Activated gamma-delta T cell treated with Interleukin-2 at 50 U/mL for 16 hours (primary cell): ENCODE results near the gene SPATA2.
"Not testable (repeated sequence)": the region's sequence is repeated elsewhere in the genome, so short reads cannot be mapped to it uniquely, and the experiment has no call there.

Experiments used
- DNase-seq: peaks from one replicate; pipeline ENCODE4 v3.0.0-alpha.2; 2020

SPATA2 gene, protein sequence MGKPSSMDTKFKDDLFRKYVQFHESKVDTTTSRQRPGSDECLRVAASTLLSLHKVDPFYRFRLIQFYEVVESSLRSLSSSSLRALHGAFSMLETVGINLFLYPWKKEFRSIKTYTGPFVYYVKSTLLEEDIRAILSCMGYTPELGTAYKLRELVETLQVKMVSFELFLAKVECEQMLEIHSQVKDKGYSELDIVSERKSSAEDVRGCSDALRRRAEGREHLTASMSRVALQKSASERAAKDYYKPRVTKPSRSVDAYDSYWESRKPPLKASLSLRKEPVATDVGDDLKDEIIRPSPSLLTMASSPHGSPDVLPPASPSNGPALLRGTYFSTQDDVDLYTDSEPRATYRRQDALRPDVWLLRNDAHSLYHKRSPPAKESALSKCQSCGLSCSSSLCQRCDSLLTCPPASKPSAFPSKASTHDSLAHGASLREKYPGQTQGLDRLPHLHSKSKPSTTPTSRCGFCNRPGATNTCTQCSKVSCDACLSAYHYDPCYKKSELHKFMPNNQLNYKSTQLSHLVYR

DNA sequence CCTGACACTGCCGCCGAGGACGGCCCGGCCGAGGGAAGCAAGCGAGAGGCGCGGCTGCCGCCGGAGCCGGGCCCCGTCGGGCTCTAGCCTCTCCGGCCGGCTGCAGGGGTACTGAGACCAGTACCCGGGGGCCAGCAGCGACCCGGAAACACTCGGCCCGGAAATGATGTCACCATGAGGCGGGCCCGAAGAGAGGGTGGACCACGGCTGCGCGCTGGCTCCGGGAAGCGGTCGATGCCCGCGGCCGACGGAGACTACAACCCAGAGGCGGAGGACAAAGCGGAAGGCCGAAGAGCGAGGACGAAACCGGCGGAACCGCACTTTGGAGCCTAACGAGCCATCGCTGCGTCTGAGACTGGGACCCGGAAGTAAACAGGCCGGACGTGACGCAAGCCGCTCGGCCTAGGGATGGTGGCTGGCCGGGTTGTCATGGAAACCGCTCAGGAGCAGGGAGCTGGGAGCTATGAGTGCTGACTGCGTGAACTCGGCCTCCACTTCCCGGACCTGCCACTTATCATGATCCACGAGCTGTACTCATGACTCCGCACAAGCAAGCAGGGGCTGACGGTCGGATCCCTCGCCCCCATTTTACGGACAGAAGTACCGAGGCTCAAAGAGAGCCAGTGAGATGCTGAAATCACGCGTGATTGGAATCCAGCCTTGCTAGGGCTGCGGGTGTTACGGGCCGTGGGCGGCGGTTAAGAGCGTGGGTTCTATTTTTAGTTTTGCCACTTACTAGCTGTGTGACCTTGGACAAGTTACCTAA is at the start of gene SPATA2:
Gene SPATA2 (minus strand): TSS at position 150 of the 766 bp plus-strand sequence. CDS start 7,039 bp downstream, outside the sequence.
- DNase-seq: peak; percentile 89

DNA sequence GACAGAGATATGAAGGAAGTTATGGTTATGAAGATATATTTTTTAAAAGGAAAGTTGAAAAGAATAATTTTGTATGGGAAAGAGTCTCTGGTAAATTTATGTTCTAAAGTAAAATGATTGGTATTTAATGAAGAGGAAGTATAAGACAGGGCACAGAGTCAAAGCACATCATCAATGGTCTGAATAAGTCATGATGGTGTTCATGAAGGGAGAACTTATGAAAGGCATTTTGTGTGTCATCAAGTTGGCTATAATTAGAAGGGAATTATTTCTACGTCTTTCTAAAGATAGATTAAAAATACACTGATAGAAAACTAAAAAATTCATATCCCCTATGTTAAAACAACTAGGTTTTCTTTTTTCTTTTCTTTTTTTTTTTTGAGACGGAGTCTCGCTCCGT is 46.1 kb upstream of the SPATA2 start:
- no peak for DNase-seq

DNA sequence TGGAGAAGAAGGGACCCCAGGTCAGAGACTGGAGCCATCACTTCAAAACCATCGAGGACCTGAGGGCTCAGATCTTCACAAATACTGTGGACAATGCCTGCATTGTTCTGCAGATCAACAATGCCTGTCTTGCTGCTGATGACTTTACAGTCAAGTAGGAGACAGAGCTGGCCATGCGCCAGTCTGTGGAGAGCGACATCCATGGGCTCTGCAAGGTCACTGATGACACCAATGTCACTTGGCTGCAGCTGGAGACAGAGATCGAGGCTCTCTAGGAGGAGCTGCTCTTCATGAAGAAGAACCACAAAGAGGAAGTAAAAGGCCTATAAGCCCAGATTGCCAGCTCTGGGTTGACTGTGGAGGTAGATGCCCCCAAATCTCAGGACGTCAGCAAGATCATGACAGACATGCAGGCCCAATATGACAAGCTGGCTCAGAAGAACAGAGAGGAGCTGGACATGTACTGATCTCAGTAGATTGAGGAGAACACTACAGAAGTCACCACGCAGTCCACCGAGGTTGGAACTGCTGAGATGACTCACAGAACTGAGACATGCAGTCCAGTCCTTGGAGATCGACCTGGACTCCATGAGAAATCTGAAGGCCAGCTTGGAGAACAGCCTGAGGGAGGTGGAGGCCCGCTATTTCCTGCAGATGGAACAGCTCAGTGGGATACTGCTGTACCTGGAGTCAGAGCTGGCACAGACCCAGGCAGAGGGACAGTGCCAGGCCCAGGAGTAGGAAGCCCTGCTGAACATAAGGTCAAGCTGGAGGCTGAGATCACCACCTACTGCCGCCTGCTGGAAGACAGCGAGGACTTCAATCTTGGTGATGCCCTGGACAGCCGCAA is 42.0 kb upstream of the SPATA2 start:
- DNase-seq: not testable (repeated sequence)

DNA sequence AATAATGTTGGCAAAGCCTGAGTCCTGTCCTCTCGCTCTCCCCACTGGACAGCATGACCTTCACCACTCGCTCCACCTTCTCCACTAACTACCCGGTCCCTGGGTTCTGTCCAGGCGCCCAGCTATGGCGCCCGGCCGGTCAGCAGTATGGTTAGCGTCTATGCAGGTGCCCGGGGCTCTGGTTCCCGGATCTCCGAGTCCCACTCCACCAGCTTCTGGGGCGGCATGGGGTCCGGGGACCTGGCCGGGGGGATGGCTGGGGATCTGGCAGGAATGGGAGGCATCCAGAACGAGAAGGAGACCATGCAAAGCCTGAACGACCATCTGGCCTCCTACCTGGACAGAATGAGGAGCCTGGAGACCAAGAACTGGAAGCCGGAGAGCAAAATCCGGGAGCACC is 41.4 kb upstream of the SPATA2 start:
- no peak for DNase-seq

DNA sequence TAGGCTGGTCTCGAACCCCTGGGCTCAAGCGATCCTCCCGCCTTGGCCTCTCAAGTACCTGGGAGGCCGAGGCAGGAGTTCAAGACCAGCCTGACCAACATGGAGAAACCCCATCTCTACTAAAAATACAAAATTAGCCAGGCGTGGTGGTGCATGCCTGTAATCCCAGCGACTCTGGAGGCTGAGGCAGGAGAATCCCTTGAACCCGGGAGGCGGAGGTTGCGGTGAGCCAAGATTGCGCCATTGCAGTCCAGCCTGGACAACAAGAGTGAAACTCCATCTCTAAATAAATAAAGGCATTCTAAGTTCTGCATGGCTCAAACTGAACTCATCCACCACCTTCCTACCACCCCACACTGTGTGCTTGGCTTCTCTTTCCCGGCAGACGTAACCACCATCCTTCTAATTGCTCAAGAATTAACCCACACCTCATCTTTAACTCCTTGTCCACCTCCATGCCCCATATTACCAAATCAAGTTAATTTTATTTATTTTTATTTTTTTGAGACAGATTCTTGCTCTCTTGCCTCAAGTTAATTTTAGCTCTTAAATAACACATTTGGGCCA is 40.6 kb upstream of the SPATA2 start:
- not testable (repeated sequence) for DNase-seq

DNA sequence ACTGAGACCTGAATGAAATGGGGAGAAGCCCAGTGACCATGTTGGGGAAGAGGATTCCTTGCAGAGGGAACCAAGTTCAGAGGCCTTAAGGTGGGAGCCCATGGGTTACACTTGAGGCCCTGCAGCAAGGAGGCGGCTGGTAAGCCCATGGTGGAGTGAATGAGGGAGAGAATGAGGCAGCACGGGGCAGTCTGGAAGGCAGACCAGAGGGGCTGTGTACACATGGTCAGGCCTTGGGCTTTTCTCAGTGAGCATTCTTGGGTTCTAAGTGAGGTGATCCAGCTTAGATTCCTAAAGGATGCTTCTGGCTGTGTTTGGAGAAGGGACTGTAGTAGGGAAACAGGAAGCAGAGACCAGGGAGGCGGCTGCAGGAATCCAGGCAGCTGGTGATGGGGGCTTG is 39.8 kb upstream of the SPATA2 start:
- no peak for DNase-seq

DNA sequence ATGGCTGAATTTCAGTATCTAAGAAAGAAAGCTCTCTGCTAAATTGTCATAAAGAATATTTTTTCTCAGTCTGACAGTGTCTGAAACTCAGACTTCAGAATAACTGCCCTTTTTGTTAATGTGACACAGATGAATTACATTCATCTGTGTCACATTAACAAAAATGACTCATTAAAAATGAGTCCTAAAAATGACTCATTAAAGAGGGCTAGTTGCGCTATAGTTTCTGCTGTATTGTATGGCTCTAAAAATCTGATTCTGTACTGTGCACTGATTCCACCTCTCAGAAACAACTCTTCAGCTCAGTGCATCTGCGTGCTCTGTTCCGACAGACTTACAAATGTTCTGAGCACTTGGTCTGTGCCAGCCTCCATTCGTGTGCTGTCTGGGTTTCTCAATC is 35.8 kb upstream of the SPATA2 start:
- DNase-seq: no peak

DNA sequence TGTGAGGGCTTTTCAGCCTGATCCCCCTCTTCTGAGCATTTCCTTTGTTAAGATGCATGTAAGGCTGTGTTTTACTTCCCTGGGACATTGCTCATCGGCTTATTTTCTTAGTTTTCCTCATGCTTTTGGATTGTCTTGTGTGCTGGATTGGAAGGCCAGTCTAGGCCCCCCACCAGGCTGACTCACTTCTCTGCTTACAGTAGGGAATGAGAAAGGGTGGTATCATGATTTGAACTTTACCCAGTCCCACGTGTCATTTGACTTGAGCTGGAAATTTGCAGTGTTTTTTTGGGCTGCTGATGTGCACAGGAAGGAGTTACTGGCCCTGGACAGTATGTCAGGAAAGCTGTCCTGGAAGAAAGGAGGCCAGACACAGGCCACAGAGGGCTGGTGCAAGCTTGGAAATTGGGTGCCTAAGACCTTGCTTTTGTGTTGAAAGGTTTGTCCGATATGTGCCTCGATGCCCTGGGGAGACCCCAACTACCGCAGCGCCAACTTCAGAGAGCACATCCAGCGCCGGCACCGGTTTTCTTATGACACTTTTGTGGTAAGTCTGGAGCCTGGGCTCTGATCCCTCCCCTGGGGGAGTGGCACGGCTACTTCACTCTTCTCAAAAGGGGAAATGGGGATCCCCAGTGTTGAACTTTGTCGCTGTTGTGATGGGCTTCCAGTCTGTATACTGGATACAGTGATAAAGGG is 33.6 kb upstream of the SPATA2 start:
- no peak for DNase-seq

DNA sequence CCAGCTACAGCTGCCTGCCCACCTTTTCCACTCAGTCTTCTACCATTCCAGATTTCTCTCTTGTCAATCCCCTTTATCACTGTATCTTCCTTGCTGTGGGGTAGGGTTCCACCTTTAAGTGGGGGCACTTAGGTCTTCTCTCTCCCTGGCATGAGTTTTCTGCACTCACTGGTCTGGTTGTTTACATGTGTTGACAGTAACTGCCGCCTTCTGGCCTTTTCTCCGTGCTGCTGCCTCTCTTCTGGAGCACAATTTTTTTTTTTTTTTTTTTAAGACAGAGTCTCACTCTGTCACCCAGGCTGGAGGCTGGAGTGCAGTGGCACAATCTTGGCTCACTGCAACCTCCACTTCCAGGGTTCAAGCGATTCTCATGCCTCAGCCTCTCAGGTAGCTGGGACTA is 32.8 kb upstream of the SPATA2 start:
- DNase-seq: no peak

DNA sequence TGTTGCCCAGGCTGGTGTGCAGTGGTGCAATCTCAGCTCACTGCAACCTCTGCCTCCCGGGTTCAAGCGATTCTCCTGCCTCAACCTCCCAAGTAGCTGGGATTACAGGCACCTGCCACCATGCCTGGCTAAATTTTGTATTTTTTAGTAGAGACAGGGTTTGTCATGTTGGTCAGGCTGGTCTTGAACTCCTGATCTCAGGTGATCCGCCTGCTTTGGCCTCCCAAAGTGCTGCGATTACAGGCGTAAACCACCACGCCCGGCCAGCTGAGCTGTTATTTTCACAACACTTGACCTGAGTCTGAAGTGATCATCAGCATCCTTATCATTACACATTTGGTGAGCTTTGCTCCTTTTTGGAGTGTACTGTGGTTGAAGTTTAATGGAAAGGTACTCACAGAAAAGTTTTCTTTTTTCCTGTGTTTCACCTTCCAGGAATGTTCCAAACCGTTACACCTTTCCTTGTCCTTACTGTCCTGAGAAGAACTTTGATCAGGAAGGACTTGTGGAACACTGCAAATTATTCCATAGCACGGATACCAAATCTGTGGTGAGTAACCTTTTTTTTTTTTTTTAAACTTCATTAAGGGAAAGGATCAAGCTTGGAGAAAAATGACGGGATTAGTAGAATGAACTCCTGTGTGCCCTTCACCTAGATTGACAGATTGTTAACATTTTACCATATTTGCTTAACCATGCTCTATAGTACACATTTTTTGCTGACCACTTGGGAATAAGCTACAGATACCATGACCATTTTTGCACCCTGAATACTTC is 30.6 kb upstream of the SPATA2 start:
- no peak for DNase-seq

DNA sequence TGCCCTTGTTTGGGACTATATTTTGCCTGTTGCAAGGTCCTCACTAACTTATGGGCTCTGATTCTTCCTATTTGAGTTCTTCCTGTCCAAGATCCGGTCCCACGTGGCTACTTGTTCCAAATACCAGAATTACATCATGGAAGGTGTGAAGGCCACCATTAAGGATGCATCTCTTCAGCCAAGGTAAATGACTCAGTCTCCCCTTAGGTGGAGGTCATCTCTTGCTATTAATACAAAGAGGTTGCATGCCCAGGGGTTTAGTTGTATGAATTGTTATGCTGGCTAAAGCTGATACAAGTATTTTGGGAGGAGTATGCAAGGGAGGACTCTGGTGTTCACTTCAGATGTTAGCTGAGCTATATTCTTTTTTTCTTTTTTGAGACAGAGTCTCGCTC is 30.0 kb upstream of the SPATA2 start:
- DNase-seq: no peak

DNA sequence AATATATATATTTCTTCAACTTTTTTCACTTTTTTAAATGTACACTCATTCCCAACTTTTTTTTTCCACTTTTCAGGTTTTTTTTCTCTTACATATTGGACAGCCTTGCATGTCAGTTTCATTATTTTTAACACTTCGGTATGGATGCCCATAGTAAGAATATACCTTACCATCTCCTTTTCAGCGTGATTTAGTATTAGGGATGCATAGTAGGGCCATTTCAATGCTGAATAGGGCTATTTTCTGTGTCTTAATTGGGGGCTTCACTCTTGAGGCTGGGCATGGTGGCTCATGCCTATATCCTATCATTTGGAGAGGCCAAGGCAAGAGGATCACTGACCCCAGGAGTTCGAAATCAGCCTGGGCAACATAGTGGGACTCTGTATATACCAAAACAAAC is 27.6 kb upstream of the SPATA2 start:
- DNase-seq: no peak

DNA sequence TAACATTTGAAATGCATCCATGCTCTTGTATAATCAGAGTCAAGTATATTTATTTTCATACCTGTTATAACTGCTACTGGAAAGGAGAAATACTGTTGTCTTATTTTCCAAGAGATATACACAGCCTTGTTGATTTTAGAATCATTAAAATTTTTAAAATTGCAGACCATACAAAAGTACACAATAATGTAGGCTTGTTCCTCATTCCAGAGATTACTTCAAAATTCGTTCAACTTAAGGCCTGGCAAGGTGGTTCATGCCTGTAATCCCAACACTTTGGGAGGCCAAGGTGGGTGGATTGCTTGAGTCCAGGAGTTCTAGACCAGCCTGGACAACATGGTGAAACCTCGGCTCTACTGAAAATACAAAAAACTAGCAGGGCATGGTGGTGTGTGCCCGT is 27.0 kb upstream of the SPATA2 start:
- DNase-seq: no peak

DNA sequence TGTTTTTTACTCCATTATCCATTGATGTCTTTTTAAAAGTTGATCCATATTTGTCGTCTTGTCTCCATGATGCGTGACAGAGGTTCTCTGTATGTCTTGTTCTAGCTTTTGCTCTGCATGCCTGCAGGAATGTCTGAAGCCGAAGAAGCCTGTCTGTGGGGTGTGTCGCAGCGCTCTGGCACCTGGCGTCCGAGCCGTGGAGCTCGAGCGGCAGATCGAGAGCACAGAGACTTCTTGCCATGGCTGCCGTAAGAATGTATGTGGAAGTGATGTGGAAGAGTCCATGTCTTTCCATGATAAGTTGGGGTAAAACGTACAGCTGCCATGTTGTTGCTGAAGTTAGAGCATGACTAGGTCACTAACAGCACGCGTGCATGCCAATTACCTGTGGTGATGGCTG is 26.1 kb upstream of the SPATA2 start:
- no peak for DNase-seq

DNA sequence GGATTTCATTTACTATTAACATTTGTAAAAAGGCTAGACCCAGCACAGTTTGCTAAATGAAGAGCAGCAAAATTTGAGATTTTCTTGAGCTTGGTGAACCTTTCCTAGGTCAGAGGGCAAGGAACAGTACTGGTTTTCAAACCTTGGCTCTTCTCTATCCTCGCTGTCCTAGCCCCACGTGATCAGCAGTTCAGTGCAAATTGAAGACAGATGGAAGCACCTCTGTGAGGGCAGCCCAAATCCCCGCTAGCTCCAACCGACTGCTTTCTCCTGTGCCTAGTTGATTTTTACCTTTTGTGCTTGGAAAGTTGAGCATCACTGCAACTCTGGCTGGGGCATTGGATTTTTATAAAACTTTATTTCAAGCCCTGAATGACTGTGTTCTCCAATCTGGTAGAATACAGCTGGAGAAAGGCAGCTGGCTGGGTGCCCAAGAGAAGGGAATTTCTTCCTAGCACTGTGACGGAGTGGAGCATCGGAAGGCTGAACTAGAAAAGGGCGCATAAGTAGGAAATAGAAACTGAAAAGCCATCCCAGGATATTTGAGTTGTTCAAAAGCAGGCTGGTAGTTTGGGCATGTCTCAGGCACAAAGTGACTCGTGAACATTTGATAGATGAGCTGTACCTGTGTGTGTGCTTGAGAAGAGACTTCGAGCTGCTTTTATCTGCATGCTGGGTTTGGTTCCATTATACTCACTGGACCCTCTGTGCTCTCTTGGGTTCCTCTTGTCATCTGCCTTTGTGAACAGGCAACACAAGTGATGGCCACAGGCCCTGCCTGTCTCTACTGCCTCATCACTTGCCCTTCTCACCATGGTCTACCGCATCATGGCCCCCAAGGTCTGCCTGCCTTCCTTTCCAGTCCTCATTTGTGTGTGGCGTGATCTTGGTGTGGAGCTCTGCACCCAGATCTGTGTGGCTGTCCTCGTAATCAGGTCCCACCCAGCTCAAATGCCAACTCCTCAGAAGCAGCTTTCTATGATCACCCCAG is 23.1 kb upstream of the SPATA2 start:
- no peak for DNase-seq

DNA sequence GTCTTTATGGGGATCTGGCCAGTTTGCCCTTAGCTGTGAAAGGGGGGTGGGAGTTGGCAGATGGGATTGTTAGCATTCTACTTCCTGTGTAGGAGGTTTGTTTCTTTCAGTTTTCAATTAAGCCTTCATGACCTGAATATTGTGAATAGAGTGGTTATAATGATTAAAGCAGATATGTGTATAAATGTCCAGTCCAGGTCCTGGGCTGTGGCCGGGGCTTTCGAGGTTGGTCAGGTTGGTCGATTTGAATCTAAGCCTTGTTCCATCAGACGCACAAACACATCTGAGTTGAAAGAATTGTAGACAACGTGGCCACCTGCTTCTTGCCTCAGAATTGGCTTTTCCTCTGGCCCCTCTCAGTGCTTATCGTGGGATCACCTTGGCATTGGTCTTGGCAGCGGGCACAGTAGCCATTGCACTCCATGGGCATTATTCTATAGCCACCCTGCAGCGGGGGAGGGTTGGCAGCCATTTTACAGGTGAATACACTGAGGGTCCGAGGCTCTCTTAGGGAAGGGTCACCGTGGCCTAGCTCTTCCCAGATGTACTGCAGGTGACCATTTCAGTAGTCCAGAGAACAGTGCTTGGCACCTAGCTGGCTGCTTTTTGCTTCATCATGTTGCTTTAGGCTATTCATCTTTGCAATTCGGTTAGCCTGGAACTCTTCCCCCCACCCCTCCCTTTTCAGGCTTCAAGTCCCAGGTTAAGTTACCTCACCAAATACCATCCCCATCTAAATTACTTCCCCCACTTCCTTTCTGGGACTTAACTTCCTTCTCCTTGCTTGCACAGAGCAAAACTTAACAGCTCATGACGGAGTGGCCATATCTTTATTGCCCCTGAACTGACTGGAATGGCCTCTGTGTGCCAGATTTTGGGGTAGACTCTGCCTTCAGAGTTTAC is 21.9 kb upstream of the SPATA2 start:
- DNase-seq: no peak

DNA sequence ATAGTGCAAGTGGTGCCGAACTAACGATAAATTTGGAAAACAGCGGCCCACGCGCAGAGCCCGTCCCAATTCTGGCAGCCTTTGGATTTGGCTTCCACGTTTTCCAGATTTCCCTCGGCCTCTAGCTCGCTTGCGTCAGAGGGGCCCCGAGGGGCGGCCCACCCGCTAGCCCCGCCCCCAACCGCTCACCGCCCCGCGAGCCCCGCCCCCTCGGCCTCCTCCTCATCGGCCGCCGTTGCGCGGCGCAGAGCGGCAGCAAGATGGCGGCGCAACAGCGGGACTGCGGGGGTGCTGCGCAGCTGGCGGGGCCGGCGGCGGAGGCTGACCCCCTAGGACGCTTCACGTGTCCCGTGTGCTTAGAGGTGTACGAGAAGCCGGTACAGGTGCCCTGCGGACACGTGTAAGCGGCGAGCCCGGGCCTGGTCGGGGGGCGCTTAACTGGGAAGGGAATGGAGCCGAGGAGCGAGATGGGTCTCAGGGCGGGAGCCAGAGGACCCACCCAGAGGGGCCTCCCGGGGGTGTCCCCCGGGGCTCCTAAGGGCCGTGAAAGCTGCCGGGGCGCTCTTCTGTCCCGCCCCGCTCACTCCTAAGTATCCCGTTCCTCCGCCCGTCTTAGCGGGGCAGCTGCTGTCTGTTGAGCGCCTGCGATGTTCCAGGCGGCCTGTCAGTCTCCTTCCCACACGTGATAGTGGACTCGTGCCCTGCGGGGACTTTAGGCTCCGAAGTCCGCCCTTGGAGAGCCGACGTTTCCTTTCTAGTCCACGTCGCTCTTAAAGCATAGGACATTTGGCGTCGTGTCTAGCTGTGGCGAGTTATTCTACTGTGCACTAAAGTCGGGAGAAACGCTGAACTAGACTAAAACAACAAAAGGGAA is 21.1 kb upstream of the SPATA2 start, which contains the start of gene RNF114:
Gene RNF114 (plus strand): TSS at position 245 of the 874 bp plus-strand sequence. CDS start 16 bp downstream, at position 261.
- DNase-seq: peak; percentile 90

DNA sequence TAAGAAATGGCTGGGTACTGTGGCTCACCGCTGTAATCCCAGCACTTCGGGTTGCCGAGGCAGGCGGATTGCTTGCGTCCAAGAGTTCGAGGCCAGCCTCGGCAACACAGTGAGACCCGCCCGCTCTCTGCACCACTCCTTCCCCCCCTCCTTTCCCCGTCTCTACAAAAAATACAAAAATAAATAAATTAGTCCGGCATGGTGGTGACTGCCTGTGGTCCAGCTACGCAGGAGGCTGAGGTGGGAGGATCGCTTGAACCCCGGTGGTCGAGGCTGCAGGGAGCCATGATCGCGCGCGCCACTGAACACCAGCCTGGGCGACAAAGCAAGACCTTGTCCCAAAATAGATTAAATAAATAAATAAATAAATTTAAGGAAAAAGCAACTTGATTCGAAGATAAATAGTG is 20.4 kb upstream of the SPATA2 start:
- no peak for DNase-seq
